Measurements from ENCODE around the gene STOX1. TPM values are rescaled to one million over a fixed set of nuclear protein-coding genes. Genes with fewer than 3 reads are reported as not detected.
"Not testable (repeated sequence)": the region's sequence is repeated elsewhere in the genome, so short reads cannot be mapped to it uniquely, and the experiment has no call there.

The STOX1 gene
- total RNA-seq, 1 experiment from 2014 or later = 2.4 TPM

DNA sequence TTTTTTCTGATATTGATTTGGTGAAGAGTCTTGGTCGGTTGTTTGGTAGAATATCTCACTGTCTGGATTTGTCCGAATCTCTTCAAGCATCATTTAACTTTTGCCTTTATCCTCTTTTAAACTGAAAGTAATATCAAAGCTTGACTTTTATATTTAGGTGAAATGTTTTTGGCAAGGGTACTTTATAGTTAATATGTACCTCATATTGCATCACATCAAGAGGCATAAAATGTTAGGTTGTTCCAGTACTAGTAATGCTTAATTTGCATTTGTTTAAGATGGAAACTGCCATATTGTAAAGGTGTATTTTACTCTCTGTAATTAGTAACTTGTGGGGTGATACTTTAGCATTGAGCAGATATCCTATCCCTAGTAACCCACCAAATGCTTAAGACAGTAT is 111.6 kb downstream of the STOX1 start:
- Histone ChIP-seq H3K27me3 (ENCODE audit: control insufficient read depth, insufficient read depth, low read length) (no peaks in the 10 kb centered on the region), H3K36me3 (replicated peaks; ENCODE audit: control insufficient read depth, insufficient read depth, low read length) (peaks cover 7% of the 10 kb centered on the region), H3K4me3 (ENCODE audit: insufficient read depth, low read depth, low read length) (no peak overlapping the region)
- no peak for DNase-seq

- H3K27me3 ChIP-seq (ENCODE audit: control insufficient read depth, insufficient read depth, low read length); H3K36me3 ChIP-seq (replicated peaks; ENCODE audit: control insufficient read depth, insufficient read depth, low read length); DNase-seq; H3K4me3 ChIP-seq (ENCODE audit: insufficient read depth, low read depth, low read length): not testable (repeated sequence)
Observed at GRCh38 chr10:68940917-68941316, 113.6 kb downstream of the STOX1 start.

Other genes starting within 250 kb of the STOX1 start
- gene CCAR1, start 106.3 kb upstream of the STOX1 start, total RNA-seq (2014; rRNA removed; shearing (Covaris generic)) = 53.1 and 67.7 TPM in 2 replicates
- gene DDX50, start 73.8 kb downstream of the STOX1 start, total RNA-seq (2014; rRNA removed; shearing (Covaris generic)) = 50.8 and 68.7 TPM in 2 replicates
- gene DDX21, start 128.6 kb downstream of the STOX1 start, total RNA-seq (2014; rRNA removed; shearing (Covaris generic)) = 121 and 145 TPM in 2 replicates
- 38.2 and 41.4 TPM in 2 replicates for gene KIFBP, start 161.3 kb downstream of the STOX1 start, total RNA-seq (2014; rRNA removed; shearing (Covaris generic))